ENCODE results near the gene UBE4B. TPM values are rescaled to one million over a fixed set of nuclear protein-coding genes. Genes with fewer than 3 reads are reported as not detected.
"Not testable (repeated sequence)": the region's sequence is repeated elsewhere in the genome, so short reads cannot be mapped to it uniquely, and the experiment has no call there.

The UBE4B gene
- polyA plus RNA-seq, 2 donors, result 15.6 to 23.2 TPM

DNA sequence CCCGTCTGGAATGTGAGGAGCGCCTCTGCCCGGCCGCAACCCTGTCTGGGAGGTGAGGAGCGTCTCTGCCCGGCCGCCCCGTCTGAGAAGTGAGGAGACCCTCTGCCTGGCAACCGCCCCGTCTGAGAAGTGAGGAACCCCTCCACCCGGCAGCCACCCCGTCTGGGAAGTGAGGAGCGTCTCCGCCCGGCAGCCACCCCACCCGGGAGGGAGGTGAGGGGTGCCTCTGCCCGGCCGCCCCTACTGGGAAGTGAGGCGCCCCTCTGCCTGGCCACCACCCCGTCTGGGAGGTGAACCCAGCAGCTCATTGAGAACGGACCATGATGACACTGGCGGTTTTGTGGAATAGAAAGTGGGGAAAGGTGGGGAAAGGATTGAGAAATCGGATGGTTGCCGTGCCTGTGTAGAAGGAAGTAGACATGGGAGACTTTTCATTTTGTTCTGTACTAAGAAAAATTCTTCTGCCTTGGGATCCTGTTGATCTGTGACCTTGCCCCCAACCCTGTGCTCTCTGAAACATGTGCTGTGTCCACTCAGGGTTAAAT, 3.7 kb upstream of the UBE4B start:
- not testable (repeated sequence) for H3K4me1 ChIP-seq (ENCODE audit: control insufficient read depth in 2 of 2, insufficient read depth in 2 of 2, low read length in 1 of 2); H3K4me3 ChIP-seq (ENCODE audit: low read depth in 1 of 2, low read length in 2 of 2); H3K9me3 ChIP-seq (ENCODE audit: control insufficient read depth in 2 of 2, insufficient read depth in 1 of 2, low read depth in 1 of 2, low read length in 1 of 2); H3K36me3 ChIP-seq (ENCODE audit: control insufficient read depth in 2 of 2, insufficient read depth in 2 of 2, low read length in 1 of 2); H3K27me3 ChIP-seq (ENCODE audit: control insufficient read depth in 1 of 2, insufficient read depth in 2 of 2, low read length in 2 of 2); H3K27ac ChIP-seq (ENCODE audit: low read depth in 2 of 2, low read length in 1 of 2)
- WGBS, 2 donors, result 90 to 92% methylated on average over 12 to 24 of the region's 24 CpGs

DNA sequence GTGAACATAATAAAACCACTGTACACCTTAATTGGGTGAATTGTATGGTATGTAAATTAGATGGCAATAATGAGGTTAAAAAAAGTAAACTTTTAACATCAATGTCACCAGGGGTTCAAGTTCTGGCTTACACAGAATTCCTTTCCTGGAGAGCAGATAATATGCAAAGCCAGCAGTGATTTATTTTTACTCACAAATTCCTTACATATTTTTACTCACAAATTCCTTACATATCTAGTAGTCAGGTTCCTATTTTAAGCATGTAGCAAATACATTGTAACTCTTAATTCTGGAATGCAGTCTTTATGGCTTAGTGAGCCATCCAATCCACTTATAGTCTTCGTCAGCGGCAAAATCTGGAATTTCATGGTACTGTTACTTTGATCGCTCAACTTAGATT, 1.3 kb upstream of the UBE4B start:
- Histone ChIP-seq H3K27me3 (ENCODE audit: control insufficient read depth in 1 of 2, insufficient read depth in 2 of 2, low read length in 2 of 2) (no peaks in the 10 kb centered on the region), H3K36me3 (ENCODE audit: control insufficient read depth in 2 of 2, insufficient read depth in 2 of 2, low read length in 1 of 2) (no peaks in the 10 kb centered on the region), H3K27ac (ENCODE audit: low read depth in 2 of 2, low read length in 1 of 2) (no peak overlapping the region), H3K9me3 (ENCODE audit: control insufficient read depth in 2 of 2, insufficient read depth in 1 of 2, low read depth in 1 of 2, low read length in 1 of 2) (no peaks in the 10 kb centered on the region), H3K4me1 (ENCODE audit: control insufficient read depth in 2 of 2, insufficient read depth in 2 of 2, low read length in 1 of 2) (no peaks in the 10 kb centered on the region), H3K4me3 (ENCODE audit: low read depth in 1 of 2, low read length in 2 of 2) (no peak overlapping the region)
- 94 to 96% methylated on average over 3 of the region's 3 CpGs for WGBS, 2 donors

- Histone ChIP-seq H3K36me3 (ENCODE audit: control insufficient read depth in 2 of 2, insufficient read depth in 2 of 2, low read length in 1 of 2) (peaks cover 0 to under 1% of the 10 kb centered on the region in 2 donors), H3K4me3 (ENCODE audit: low read depth in 1 of 2, low read length in 2 of 2) (peak overlapping the region; percentile 88 to 90), H3K27me3 (ENCODE audit: control insufficient read depth in 1 of 2, insufficient read depth in 2 of 2, low read length in 2 of 2) (no peaks in the 10 kb centered on the region), H3K27ac (ENCODE audit: low read depth in 2 of 2, low read length in 1 of 2) (peak overlapping the region; percentile 97 to 98), H3K4me1 (ENCODE audit: control insufficient read depth in 2 of 2, insufficient read depth in 2 of 2, low read length in 1 of 2) (no peaks in the 10 kb centered on the region), H3K9me3 (ENCODE audit: control insufficient read depth in 2 of 2, insufficient read depth in 1 of 2, low read depth in 1 of 2, low read length in 1 of 2) (no peaks in the 10 kb centered on the region)
- 1% methylated on average over 19 of the region's 19 CpGs for WGBS, 2 donors
These were observed 644 bp downstream of the UBE4B start for GRCh38 chr1:10033359-10033845.

DNA sequence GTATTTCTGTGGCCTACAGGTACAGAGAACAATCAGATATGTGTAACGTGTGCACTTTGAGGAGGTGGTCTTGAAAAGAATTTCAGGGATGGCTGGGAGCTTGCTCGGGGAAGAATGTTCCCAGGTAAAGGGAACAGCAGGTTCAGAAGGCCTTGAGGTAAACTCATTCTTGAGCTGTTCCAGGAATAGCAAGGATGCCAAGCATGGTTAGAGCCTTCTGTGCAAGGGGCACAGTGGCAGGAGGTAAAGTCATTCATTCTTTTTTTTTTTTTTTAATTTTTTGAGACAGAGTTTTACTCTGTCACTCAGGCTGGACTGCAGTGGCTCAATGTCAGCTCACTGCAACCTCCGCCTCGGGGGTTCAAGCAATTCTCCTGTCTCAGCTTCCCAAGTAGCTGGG, 10.0 kb downstream of the UBE4B start:
- 94 to 95% methylated on average over 4 of the region's 4 CpGs for WGBS, 2 donors
- peaks cover 3 to 17% of the 10 kb centered on the region in 2 donors for H3K4me1 ChIP-seq (ENCODE audit: control insufficient read depth in 2 of 2, insufficient read depth in 2 of 2, low read length in 1 of 2)
- no peak overlapping the region for H3K27ac ChIP-seq (ENCODE audit: low read depth in 2 of 2, low read length in 1 of 2)
- no peak overlapping the region for H3K4me3 ChIP-seq (ENCODE audit: low read depth in 1 of 2, low read length in 2 of 2)
- H3K27me3 ChIP-seq (ENCODE audit: control insufficient read depth in 1 of 2, insufficient read depth in 2 of 2, low read length in 2 of 2), result no peaks in the 10 kb centered on the region
- H3K36me3 ChIP-seq (ENCODE audit: control insufficient read depth in 2 of 2, insufficient read depth in 2 of 2, low read length in 1 of 2), result peaks cover 3 to 4% of the 10 kb centered on the region in 2 donors
- no peaks in the 10 kb centered on the region for H3K9me3 ChIP-seq (ENCODE audit: control insufficient read depth in 2 of 2, insufficient read depth in 1 of 2, low read depth in 1 of 2, low read length in 1 of 2)

- Histone ChIP-seq H3K36me3 (ENCODE audit: control insufficient read depth in 2 of 2, insufficient read depth in 2 of 2, low read length in 1 of 2) (no peaks in the 10 kb centered on the region), H3K27ac (ENCODE audit: low read depth in 2 of 2, low read length in 1 of 2) (peak overlapping the region; percentile 74 to 81), H3K9me3 (ENCODE audit: control insufficient read depth in 2 of 2, insufficient read depth in 1 of 2, low read depth in 1 of 2, low read length in 1 of 2) (no peaks in the 10 kb centered on the region), H3K4me1 (ENCODE audit: control insufficient read depth in 2 of 2, insufficient read depth in 2 of 2, low read length in 1 of 2) (peaks cover 6 to 17% of the 10 kb centered on the region in 2 donors), H3K27me3 (ENCODE audit: control insufficient read depth in 1 of 2, insufficient read depth in 2 of 2, low read length in 2 of 2) (no peaks in the 10 kb centered on the region), H3K4me3 (ENCODE audit: low read depth in 1 of 2, low read length in 2 of 2) (no peak overlapping the region)
- 60 to 67% methylated on average over 8 of the region's 8 CpGs for WGBS, 2 donors
These were observed 13.0 kb downstream of the UBE4B start for GRCh38 chr1:10045480-10046355.

DNA sequence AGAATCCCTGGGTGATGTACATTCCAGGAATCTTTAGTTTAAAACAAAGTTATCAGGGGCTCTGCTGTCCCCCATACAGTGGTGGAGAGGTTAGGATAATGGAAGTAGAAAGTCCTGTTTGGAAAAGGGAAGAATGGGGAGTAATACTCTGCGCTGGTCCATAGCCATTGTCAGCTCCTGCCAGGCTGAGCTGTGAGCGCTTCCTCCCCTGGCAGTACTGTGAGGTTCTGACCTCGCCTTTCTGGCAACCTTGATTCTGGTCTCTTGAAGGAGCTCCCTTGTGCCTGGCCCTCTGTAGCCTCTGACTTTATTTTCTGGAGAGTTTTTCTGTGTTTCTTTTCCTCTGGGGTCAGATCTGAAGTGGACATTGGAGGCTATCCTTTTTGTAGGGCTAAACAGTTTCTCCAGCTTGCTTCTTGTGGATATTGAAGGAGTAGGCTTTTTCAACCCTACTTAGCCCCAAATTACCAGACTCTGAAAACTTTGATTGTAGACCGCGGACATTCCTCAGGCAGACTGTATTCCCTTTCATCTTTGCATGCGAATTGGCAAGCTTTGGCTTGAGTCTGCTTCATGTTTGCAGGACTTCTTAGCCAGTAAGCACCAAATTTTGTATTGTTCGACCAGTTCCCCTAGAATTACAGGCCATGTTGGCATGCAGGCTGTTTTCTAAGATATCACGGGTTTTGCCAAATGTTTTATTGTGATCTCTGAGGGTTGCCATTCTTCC, 13.8 kb downstream of the UBE4B start:
- Histone ChIP-seq H3K4me3 (ENCODE audit: low read depth in 1 of 2, low read length in 2 of 2) (no peak overlapping the region), H3K27me3 (ENCODE audit: control insufficient read depth in 1 of 2, insufficient read depth in 2 of 2, low read length in 2 of 2) (no peaks in the 10 kb centered on the region), H3K9me3 (ENCODE audit: control insufficient read depth in 2 of 2, insufficient read depth in 1 of 2, low read depth in 1 of 2, low read length in 1 of 2) (no peaks in the 10 kb centered on the region), H3K36me3 (ENCODE audit: control insufficient read depth in 2 of 2, insufficient read depth in 2 of 2, low read length in 1 of 2) (no peaks in the 10 kb centered on the region), H3K27ac (ENCODE audit: low read depth in 2 of 2, low read length in 1 of 2) (peak overlapping the region; percentile 74 to 81), H3K4me1 (ENCODE audit: control insufficient read depth in 2 of 2, insufficient read depth in 2 of 2, low read length in 1 of 2) (peaks cover 6 to 17% of the 10 kb centered on the region in 2 donors)
- WGBS, 2 donors, result 38 to 50% methylated on average over 8 of the region's 8 CpGs

GRCh38 chr1:10048601-10049000, 15.8 kb downstream of the UBE4B start:
- peaks cover 6 to 17% of the 10 kb centered on the region in 2 donors for H3K4me1 ChIP-seq (ENCODE audit: control insufficient read depth in 2 of 2, insufficient read depth in 2 of 2, low read length in 1 of 2)
- 89 to 97% methylated on average over 3 of the region's 3 CpGs for WGBS, 2 donors
- no peaks in the 10 kb centered on the region for H3K9me3 ChIP-seq (ENCODE audit: control insufficient read depth in 2 of 2, insufficient read depth in 1 of 2, low read depth in 1 of 2, low read length in 1 of 2)
- H3K27me3 ChIP-seq (ENCODE audit: control insufficient read depth in 1 of 2, insufficient read depth in 2 of 2, low read length in 2 of 2), result no peaks in the 10 kb centered on the region
- no peaks in the 10 kb centered on the region for H3K36me3 ChIP-seq (ENCODE audit: control insufficient read depth in 2 of 2, insufficient read depth in 2 of 2, low read length in 1 of 2)
- no peak overlapping the region for H3K4me3 ChIP-seq (ENCODE audit: low read depth in 1 of 2, low read length in 2 of 2)
- H3K27ac ChIP-seq (ENCODE audit: low read depth in 2 of 2, low read length in 1 of 2), result no peak overlapping the region

DNA sequence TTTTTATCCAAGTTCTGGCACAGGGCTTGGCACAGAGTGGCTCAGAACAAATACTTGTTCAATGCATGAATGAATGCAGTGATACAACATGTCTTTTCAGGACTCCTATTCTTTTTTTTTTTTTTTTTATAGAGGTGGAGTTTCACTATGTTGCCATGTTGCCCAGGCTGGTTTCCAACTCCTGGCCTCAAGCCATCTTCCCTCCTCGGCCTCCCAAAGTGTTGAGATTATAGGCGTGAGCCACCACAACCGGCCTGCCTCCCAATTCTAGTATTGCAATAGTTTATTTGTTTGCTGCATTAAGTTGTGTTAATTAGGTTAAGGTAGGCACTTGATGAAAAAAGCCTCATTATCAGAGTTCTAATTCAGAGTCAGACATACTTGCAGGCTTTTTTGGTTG, 17.9 kb downstream of the UBE4B start:
- Histone ChIP-seq H3K4me1 (ENCODE audit: control insufficient read depth in 2 of 2, insufficient read depth in 2 of 2, low read length in 1 of 2) (peaks cover 3 to 8% of the 10 kb centered on the region in 2 donors), H3K27ac (ENCODE audit: low read depth in 2 of 2, low read length in 1 of 2) (no peak overlapping the region), H3K27me3 (ENCODE audit: control insufficient read depth in 1 of 2, insufficient read depth in 2 of 2, low read length in 2 of 2) (no peaks in the 10 kb centered on the region), H3K4me3 (ENCODE audit: low read depth in 1 of 2, low read length in 2 of 2) (no peak overlapping the region), H3K9me3 (ENCODE audit: control insufficient read depth in 2 of 2, insufficient read depth in 1 of 2, low read depth in 1 of 2, low read length in 1 of 2) (no peaks in the 10 kb centered on the region), H3K36me3 (ENCODE audit: control insufficient read depth in 2 of 2, insufficient read depth in 2 of 2, low read length in 1 of 2) (no peaks in the 10 kb centered on the region)
- WGBS, 2 donors, result 53 to 57% methylated on average over 3 of the region's 3 CpGs

GRCh38 chr1:10051656-10052055, 18.9 kb downstream of the UBE4B start:
- Histone ChIP-seq H3K36me3 (ENCODE audit: control insufficient read depth in 2 of 2, insufficient read depth in 2 of 2, low read length in 1 of 2) (no peaks in the 10 kb centered on the region), H3K27ac (ENCODE audit: low read depth in 2 of 2, low read length in 1 of 2) (no peak overlapping the region), H3K4me3 (ENCODE audit: low read depth in 1 of 2, low read length in 2 of 2) (no peak overlapping the region), H3K4me1 (ENCODE audit: control insufficient read depth in 2 of 2, insufficient read depth in 2 of 2, low read length in 1 of 2) (peaks cover 3 to 4% of the 10 kb centered on the region in 2 donors), H3K27me3 (ENCODE audit: control insufficient read depth in 1 of 2, insufficient read depth in 2 of 2, low read length in 2 of 2) (no peaks in the 10 kb centered on the region), H3K9me3 (ENCODE audit: control insufficient read depth in 2 of 2, insufficient read depth in 1 of 2, low read depth in 1 of 2, low read length in 1 of 2) (no peaks in the 10 kb centered on the region)
- 83 to 85% methylated on average over 1 of the region's 1 CpG for WGBS, 2 donors
